ENCODE measurements around the gene GPD1L.

Gene GPD1L

DNA sequence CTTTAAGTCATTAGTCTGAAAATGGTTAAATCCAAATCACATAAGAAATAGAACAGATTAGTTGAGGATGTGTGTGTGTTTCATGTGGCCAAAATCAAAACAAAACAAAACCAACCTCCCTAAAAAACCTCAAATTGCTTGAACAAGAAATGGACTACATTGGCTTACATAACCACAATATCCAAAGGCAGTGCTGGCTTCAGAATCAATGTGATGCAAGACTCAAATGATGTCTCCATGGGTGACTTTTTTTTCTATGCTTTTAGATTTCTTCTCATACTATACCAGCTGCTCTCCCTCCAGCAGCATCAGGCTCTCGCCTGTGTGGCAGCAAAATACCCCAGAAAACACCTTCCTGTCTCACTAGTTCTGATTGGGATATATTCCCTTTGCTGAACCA lies 96.1 kb downstream of the GPD1L start:
- POLR2A ChIA-PET = no interaction called here
- CTCF ChIA-PET = no interaction called here
- DNase-seq (ENCODE audit: extremely low spot score) = no peak
- TF ChIP-seq, protein P1, sequence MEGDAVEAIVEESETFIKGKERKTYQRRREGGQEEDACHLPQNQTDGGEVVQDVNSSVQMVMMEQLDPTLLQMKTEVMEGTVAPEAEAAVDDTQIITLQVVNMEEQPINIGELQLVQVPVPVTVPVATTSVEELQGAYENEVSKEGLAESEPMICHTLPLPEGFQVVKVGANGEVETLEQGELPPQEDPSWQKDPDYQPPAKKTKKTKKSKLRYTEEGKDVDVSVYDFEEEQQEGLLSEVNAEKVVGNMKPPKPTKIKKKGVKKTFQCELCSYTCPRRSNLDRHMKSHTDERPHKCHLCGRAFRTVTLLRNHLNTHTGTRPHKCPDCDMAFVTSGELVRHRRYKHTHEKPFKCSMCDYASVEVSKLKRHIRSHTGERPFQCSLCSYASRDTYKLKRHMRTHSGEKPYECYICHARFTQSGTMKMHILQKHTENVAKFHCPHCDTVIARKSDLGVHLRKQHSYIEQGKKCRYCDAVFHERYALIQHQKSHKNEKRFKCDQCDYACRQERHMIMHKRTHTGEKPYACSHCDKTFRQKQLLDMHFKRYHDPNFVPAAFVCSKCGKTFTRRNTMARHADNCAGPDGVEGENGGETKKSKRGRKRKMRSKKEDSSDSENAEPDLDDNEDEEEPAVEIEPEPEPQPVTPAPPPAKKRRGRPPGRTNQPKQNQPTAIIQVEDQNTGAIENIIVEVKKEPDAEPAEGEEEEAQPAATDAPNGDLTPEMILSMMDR (IDR thresholded peaks at IDR 0.05; ENCODE audit: control extremely low read depth, extremely low read depth, low read depth, missing control alignments) = no peak

DNA sequence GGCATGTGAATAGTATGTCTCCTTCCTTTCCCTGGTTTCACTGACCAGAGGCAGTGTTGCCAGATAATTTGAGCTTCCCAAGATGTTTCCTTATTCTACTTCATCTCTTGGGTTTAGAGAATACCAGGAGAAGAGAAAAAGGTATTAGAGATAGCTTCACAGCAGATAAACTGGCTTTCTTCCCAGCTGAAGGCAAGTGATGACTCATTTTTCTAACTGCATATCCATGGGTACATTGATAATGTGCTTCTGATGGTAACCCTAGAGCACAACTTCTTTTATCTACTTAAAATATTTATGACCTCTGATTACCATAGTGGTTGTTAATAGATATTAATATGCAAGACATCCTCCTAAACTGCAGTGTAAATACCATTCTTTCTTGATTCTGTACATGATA lies 97.4 kb downstream of the GPD1L start:
- DNase-seq (ENCODE audit: extremely low spot score) = no peak
- TF ChIP-seq, protein P1 (IDR thresholded peaks at IDR 0.05; ENCODE audit: control extremely low read depth, extremely low read depth, low read depth, missing control alignments) = no peak
- ChIA-PET POLR2A (no interaction called here), CTCF (no interaction called here)

DNA sequence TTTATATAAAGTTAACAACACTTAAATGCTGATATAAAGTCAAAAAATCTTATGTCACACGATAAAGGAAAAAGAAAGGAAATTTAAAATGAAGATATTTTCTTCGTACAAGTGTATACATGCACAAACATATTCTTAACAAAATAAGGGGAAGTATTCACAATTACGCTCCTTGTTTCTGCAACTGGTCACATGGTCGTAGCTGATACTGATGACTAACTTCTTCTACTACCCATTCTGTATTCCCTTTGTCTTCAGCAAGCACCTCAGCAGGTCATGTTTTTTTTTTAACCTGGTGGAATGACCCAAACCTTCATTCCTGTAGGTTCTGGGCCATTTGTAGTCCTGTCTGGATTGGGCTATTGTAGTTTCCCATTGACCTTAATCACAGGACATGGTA lies 102.0 kb downstream of the GPD1L start:
- ChIA-PET CTCF (interaction anchor here (0.7 to 1.7 kb wide), 2 partner anchors 11 to 31 kb away, joined by 3 to 5 read pairs; no protein-coding TSS in a partner anchor), POLR2A (no interaction called here)
- TF ChIP-seq, protein P1 (IDR thresholded peaks at IDR 0.05; ENCODE audit: control extremely low read depth, extremely low read depth, low read depth, missing control alignments) = no peak
- no peak for DNase-seq (ENCODE audit: extremely low spot score)

DNA sequence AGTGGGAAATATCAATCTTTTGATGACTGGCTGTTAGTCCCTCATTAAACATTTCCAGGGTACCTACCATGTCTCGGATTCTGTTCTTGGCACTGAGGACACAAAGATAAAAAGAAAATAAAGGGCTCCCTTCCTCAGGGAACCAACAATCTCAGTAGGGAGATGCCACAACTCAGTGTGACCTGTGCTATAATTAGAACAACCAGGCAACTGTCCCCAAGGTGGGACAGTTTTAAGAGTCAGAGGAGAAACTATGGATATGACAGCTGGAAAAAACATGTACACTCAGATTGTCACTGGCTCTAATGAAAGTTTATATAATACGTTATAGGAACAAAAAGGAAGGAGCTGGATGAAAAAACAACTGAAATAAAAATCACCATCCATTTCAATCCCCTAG lies 108.8 kb downstream of the GPD1L start:
- ChIA-PET CTCF (no interaction called here), POLR2A (no interaction called here)
- TF ChIP-seq, protein P1 (IDR thresholded peaks at IDR 0.05; ENCODE audit: control extremely low read depth, extremely low read depth, low read depth, missing control alignments) = no peak
- no peak for DNase-seq (ENCODE audit: extremely low spot score)

DNA sequence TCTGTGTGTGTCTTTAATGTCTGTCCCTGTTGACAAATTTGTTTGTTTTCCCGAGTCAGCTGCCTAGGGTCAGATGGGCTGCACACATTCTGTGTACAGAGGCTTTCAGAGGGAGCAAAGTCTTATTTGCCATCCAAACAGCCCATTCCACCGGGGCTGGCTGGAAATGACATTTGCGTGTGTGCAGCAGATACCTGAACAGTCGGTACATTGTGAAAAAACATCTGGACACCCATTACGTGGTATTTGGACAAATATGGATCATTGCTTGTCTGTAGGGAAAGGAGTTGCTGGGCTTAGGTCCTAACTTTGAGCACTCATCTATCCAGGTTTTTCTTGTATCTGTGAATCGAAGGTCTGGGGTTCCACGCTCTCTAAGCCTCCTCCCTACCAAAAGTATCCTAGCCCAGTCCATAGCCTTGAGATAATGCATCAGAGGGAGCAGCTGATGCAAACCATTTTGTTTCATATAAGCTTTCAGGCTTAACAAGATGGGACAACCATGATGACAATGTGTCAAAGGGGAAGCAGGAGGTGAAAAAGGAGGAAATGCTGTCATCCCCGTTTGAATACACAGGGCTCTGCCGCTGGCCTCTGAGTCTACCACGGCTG lies 109.9 kb downstream of the GPD1L start:
- TF ChIP-seq, protein P1 (IDR thresholded peaks at IDR 0.05; ENCODE audit: control extremely low read depth, extremely low read depth, low read depth, missing control alignments) = no peak
- POLR2A ChIA-PET = no interaction called here
- CTCF ChIA-PET = no interaction called here
- DNase-seq (ENCODE audit: extremely low spot score) = no peak

DNA sequence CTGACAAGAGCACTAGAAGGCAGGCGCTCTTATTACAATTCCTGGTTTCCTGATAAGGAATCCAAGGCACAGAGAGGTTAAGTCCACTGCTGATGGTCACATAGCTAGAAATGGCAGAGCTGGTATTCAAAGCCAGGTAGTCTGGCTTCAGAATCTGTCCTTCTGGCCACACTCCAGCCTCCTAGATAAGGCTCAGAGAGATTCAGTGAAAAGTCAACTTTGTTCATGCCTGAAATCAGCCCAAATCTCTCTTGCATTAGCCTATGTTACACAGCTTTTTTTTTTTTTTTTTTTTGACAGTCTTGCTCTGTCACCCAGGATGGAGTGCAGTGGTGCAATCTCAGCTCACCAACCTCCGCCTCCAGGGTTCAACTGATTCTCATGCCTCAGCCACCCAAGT lies 110.9 kb downstream of the GPD1L start:
- TF ChIP-seq, protein P1 (IDR thresholded peaks at IDR 0.05; ENCODE audit: control extremely low read depth, extremely low read depth, low read depth, missing control alignments) = no peak
- no peak for DNase-seq (ENCODE audit: extremely low spot score)
- POLR2A ChIA-PET = no interaction called here
- CTCF ChIA-PET = interaction anchor here (1.0 kb wide), 1 partner anchor 183 kb away, joined by 3 read pairs; no protein-coding TSS in a partner anchor

Data from GM10248 (cell line).